Neural progenitor cell (in vitro differentiated cells): Measurements from ENCODE around the gene LMO4. TPM values are rescaled to one million over a fixed set of nuclear protein-coding genes. Genes with fewer than 3 reads are reported as not detected.

Experiments used
- DNase-seq: peaks from one replicate; pipeline ENCODE4 v3.0.0-alpha.2; 2016; ENCODE audit warnings: low spot score
- H2AFZ ChIP-seq: fragments of 200-600 bp; sonication (generic); replicated peaks from 2 replicates; pipeline ENCODE4 v1.6.1; 2016; ENCODE audit warnings: antibody characterized with exemption
- H3F3A ChIP-seq: fragments of 200-600 bp; sonication (generic); 2 replicates; pipeline ENCODE4 v1.6.1; 2016; ENCODE audit warnings: antibody characterized with exemption, low read depth
- H3K27ac ChIP-seq: fragments of 200-600 bp; sonication (generic); 2 replicates; pipeline ENCODE4 v1.5.1; 2016; ENCODE audit warnings: mild to moderate bottlenecking
- H3K27me3 ChIP-seq: fragments of 200-600 bp; sonication (generic); 2 replicates; pipeline ENCODE4 v1.6.1; 2016; ENCODE audit warnings: mild to moderate bottlenecking, moderate library complexity
- H3K36me3 ChIP-seq: fragments of 200-600 bp; sonication (generic); 2 replicates; pipeline ENCODE4 v1.5.1; 2016
- H3K4me1 ChIP-seq: fragments of 200-600 bp; sonication (generic); 2 replicates; pipeline ENCODE4 v1.6.1; 2016; ENCODE audit warnings: mixed run types
- H3K4me2 ChIP-seq: fragments of 200-600 bp; sonication (generic); 2 replicates; pipeline ENCODE4 v1.6.1; 2016
- H3K4me3 ChIP-seq: fragments of 200-600 bp; sonication (generic); 2 replicates; pipeline ENCODE4 v1.5.1; 2016
- H3K79me2 ChIP-seq: fragments of 200-600 bp; sonication (generic); 2 replicates; pipeline ENCODE4 v1.6.1; 2016; ENCODE audit warnings: low read depth
- H3K9ac ChIP-seq: fragments of 200-600 bp; sonication (generic); 2 replicates; pipeline ENCODE4 v1.6.1; 2016
- H3K9me3 ChIP-seq: fragments of 200-600 bp; sonication (generic); 2 replicates; pipeline ENCODE4 v1.5.1; 2016; ENCODE audit warnings: low read depth
- H4K20me1 ChIP-seq: fragments of 200-600 bp; sonication (generic); 2 replicates; pipeline ENCODE4 v1.6.1; 2016; ENCODE audit warnings: low read depth
- H3K27ac Mint-ChIP-seq: 3 replicates; pipeline ENCODE4 v1.8.0; 2021; ENCODE audit warnings: mixed read lengths
- H3K27me3 Mint-ChIP-seq: 2 replicates; pipeline ENCODE4 v1.8.0; 2022; ENCODE audit warnings: low read depth, mild to moderate bottlenecking, inconsistent platforms, moderate library complexity, mixed read lengths; ENCODE audit not compliant: insufficient read depth
- H3K36me3 Mint-ChIP-seq: 3 replicates; pipeline ENCODE4 v1.8.0; 2021; ENCODE audit warnings: mixed read lengths
- H3K4me1 Mint-ChIP-seq: 3 replicates; pipeline ENCODE4 v1.8.0; 2021; ENCODE audit warnings: mixed read lengths
- H3K4me3 Mint-ChIP-seq: 3 replicates; pipeline ENCODE4 v1.8.0; 2021; ENCODE audit warnings: mild to moderate bottlenecking, moderate library complexity, mixed read lengths
- H3K9me3 Mint-ChIP-seq: 3 replicates; pipeline ENCODE4 v1.8.0; 2020; ENCODE audit warnings: mixed read lengths
- CTCF ChIP-seq: fragments of 200-600 bp; sonication (generic); IDR thresholded peaks from 2 replicates; pipeline ENCODE4 v1.5.1; 2017; ENCODE audit warnings: antibody characterized with exemption, mild to moderate bottlenecking
- EZH2 ChIP-seq: fragments of 200-600 bp; sonication (generic); IDR thresholded peaks from 2 replicates; pipeline ENCODE4 v1.6.1; 2017; ENCODE audit warnings: antibody characterized with exemption, mild to moderate bottlenecking, moderate library complexity
- EZH2phosphoT487 ChIP-seq: fragments of 200-600 bp; sonication (generic); IDR thresholded peaks from 2 replicates; pipeline ENCODE4 v1.6.1; 2017; ENCODE audit warnings: antibody characterized with exemption
- total RNA-seq: library from RNA; depleted of rRNA; stranded (reverse); fragments of >200 nt; gene quantifications from 2 replicates; pipeline ENCODE4 v1.2.3, GENCODE V29; 2015; ENCODE audit warnings: low replicate concordance

The LMO4 gene
- total RNA-seq, 1 donor from 2014 or later: 112 TPM

GRCh38 chr1:87389546-87389945 is 60.9 kb downstream of the LMO4 start:
- no peaks in the 10 kb centered on the region for H3K9me3 Mint-ChIP-seq
- H3K4me3 Mint-ChIP-seq: no peak overlapping the region
- no peak for DNase-seq
- TF ChIP-seq EZH2phosphoT487 (no peak), EZH2 (no peak), CTCF (no peak)
- H3K4me3 ChIP-seq: no peak overlapping the region
- H3K27me3 Mint-ChIP-seq: peaks cover 2% of the 10 kb centered on the region
- no peaks in the 10 kb centered on the region for H3F3A ChIP-seq
- no peaks in the 10 kb centered on the region for H3K36me3 ChIP-seq
- no peak overlapping the region for H3K27ac ChIP-seq
- H3K27ac Mint-ChIP-seq: no peak overlapping the region
- H3K9ac ChIP-seq: no peak overlapping the region
- no peaks in the 10 kb centered on the region for H4K20me1 ChIP-seq
- no peaks in the 10 kb centered on the region for H3K27me3 ChIP-seq
- no peak overlapping the region for H3K4me2 ChIP-seq
- H2AFZ ChIP-seq: no peak overlapping the region
- no peaks in the 10 kb centered on the region for H3K36me3 Mint-ChIP-seq
- no peaks in the 10 kb centered on the region for H3K79me2 ChIP-seq
- peaks cover 5% of the 10 kb centered on the region for H3K9me3 ChIP-seq
- no peaks in the 10 kb centered on the region for H3K4me1 ChIP-seq
- no peaks in the 10 kb centered on the region for H3K4me1 Mint-ChIP-seq

- H3K4me3 Mint-ChIP-seq: no peak overlapping the region
- Histone ChIP-seq H3K27ac (no peak overlapping the region), H3K27me3 (no peaks in the 10 kb centered on the region), H3K36me3 (no peaks in the 10 kb centered on the region), H3K4me3 (no peak overlapping the region), H3K9ac (no peak overlapping the region), H3K4me2 (no peak overlapping the region), H4K20me1 (no peaks in the 10 kb centered on the region), H2AFZ (no peak overlapping the region), H3F3A (no peaks in the 10 kb centered on the region), H3K4me1 (peaks cover 3% of the 10 kb centered on the region), H3K79me2 (no peaks in the 10 kb centered on the region), H3K9me3 (peaks cover 5% of the 10 kb centered on the region)
- no peak for DNase-seq
- H3K9me3 Mint-ChIP-seq: no peaks in the 10 kb centered on the region
- H3K27me3 Mint-ChIP-seq: no peaks in the 10 kb centered on the region
- TF ChIP-seq CTCF (no peak), EZH2 (no peak), EZH2phosphoT487 (no peak)
- no peak overlapping the region for H3K27ac Mint-ChIP-seq
- H3K36me3 Mint-ChIP-seq: no peaks in the 10 kb centered on the region
- peaks cover 6% of the 10 kb centered on the region for H3K4me1 Mint-ChIP-seq
Measured at GRCh38 chr1:87392248-87393192, 63.8 kb downstream of the LMO4 start.

- H3K4me1 ChIP-seq: peaks cover 3% of the 10 kb centered on the region
- H4K20me1 ChIP-seq: no peaks in the 10 kb centered on the region
- DNase-seq: no peak
- no peak overlapping the region for H3K27ac ChIP-seq
- H3K79me2 ChIP-seq: no peaks in the 10 kb centered on the region
- TF ChIP-seq CTCF (no peak), EZH2 (no peak), EZH2phosphoT487 (no peak)
- Mint-ChIP-seq H3K9me3 (no peaks in the 10 kb centered on the region), H3K27me3 (no peaks in the 10 kb centered on the region), H3K4me3 (no peak overlapping the region), H3K27ac (no peak overlapping the region), H3K36me3 (no peaks in the 10 kb centered on the region), H3K4me1 (peaks cover 7% of the 10 kb centered on the region)
- no peaks in the 10 kb centered on the region for H3F3A ChIP-seq
- no peaks in the 10 kb centered on the region for H3K27me3 ChIP-seq
- no peak overlapping the region for H3K4me2 ChIP-seq
- H3K36me3 ChIP-seq: no peaks in the 10 kb centered on the region
- H3K9me3 ChIP-seq: peaks cover 5% of the 10 kb centered on the region
- H3K9ac ChIP-seq: no peak overlapping the region
- no peak overlapping the region for H2AFZ ChIP-seq
- no peak overlapping the region for H3K4me3 ChIP-seq
Measured at GRCh38 chr1:87393445-87394085, 64.9 kb downstream of the LMO4 start.
